Ishikawa (cell line): ENCODE results near the gene DHRS7.

Experiments used
- CEBPB ChIP-seq: IDR thresholded peaks from 2 replicates; pipeline ENCODE4 v1.6.1; 2012
- CREB1 ChIP-seq: IDR thresholded peaks from 2 replicates; pipeline ENCODE4 v1.6.1; 2012; ENCODE audit warnings: low read depth
- EGR1 ChIP-seq: IDR thresholded peaks from 2 replicates; pipeline ENCODE4 v1.6.1; 2012
- EP300 ChIP-seq: IDR thresholded peaks from 2 replicates; pipeline ENCODE4 v1.6.1; 2012; ENCODE audit warnings: borderline replicate concordance
- FOXM1 ChIP-seq: IDR thresholded peaks from 2 replicates; pipeline ENCODE4 v1.6.1; 2012; ENCODE audit warnings: low read depth, borderline replicate concordance
- MAX ChIP-seq: IDR thresholded peaks from 2 replicates; pipeline ENCODE4 v1.6.1; 2012
- NFIC ChIP-seq: IDR thresholded peaks from 2 replicates; pipeline ENCODE4 v1.6.1; 2012
- RAD21 ChIP-seq: IDR thresholded peaks from 2 replicates; pipeline ENCODE4 v1.6.1; 2012; ENCODE audit warnings: low read depth
- REST ChIP-seq: IDR thresholded peaks from 2 replicates; pipeline ENCODE4 v1.6.1; 2012; ENCODE audit warnings: low read depth, mild to moderate bottlenecking
- TAF1 ChIP-seq: IDR thresholded peaks from 2 replicates; pipeline ENCODE4 v1.6.1; 2012; ENCODE audit warnings: low read depth, mild to moderate bottlenecking
- TCF12 ChIP-seq: IDR thresholded peaks from 2 replicates; pipeline ENCODE4 v1.6.1; 2012; ENCODE audit warnings: low read depth
- TEAD4 ChIP-seq: IDR thresholded peaks from 2 replicates; pipeline ENCODE4 v1.6.1; 2012
- USF1 ChIP-seq: IDR thresholded peaks from 2 replicates; pipeline ENCODE4 v1.6.1; 2012
- YY1 ChIP-seq: IDR thresholded peaks from 2 replicates; pipeline ENCODE4 v1.6.1; 2012; ENCODE audit warnings: low read depth
- ZBTB7A ChIP-seq: IDR thresholded peaks from 2 replicates; pipeline ENCODE4 v1.6.1; 2012; ENCODE audit warnings: low read depth

The DHRS7 gene

GRCh38 chr14:60133487-60133886 is 31.7 kb downstream of the DHRS7 start:
- TF ChIP-seq USF1, result no peak
- TF ChIP-seq FOXM1, result no peak
- TF ChIP-seq MAX, result no peak
- no peak for TF ChIP-seq TAF1
- TF ChIP-seq EP300, result no peak
- no peak for TF ChIP-seq TEAD4
- no peak for TF ChIP-seq ZBTB7A
- no peak for TF ChIP-seq REST
- TF ChIP-seq NFIC, result no peak
- TF ChIP-seq TCF12, result no peak
- TF ChIP-seq YY1, result no peak
- TF ChIP-seq CREB1, result no peak
- no peak for TF ChIP-seq RAD21
- no peak for TF ChIP-seq CEBPB
- no peak for TF ChIP-seq EGR1

GRCh38 chr14:60125918-60126317 is 39.3 kb downstream of the DHRS7 start:
- no peak for TF ChIP-seq TAF1
- TF ChIP-seq CEBPB, result no peak
- TF ChIP-seq EGR1, result no peak
- no peak for TF ChIP-seq EP300
- TF ChIP-seq TCF12, result no peak
- no peak for TF ChIP-seq FOXM1
- no peak for TF ChIP-seq CREB1
- no peak for TF ChIP-seq REST
- no peak for TF ChIP-seq MAX
- TF ChIP-seq TEAD4, result no peak
- no peak for TF ChIP-seq YY1
- no peak for TF ChIP-seq NFIC
- TF ChIP-seq RAD21, result no peak
- no peak for TF ChIP-seq USF1

- TF ChIP-seq REST (no peak), EP300 (no peak), EGR1 (no peak), TCF12 (no peak), CEBPB (no peak), YY1 (no peak), NFIC (no peak), USF1 (no peak), MAX (no peak), RAD21 (no peak), CREB1 (no peak), TEAD4 (no peak), ZBTB7A (no peak), TAF1 (no peak), FOXM1 (no peak)
Measured at GRCh38 chr14:60116181-60116580, 49.0 kb downstream of the DHRS7 start.

- TF ChIP-seq YY1 (no peak), CREB1 (no peak), REST (no peak), TCF12 (no peak), RAD21 (no peak), EGR1 (no peak), EP300 (no peak), FOXM1 (no peak), TEAD4 (no peak), CEBPB (no peak), NFIC (no peak), MAX (no peak), USF1 (no peak), TAF1 (no peak), ZBTB7A (no peak)
Measured at GRCh38 chr14:60114881-60115280, 50.3 kb downstream of the DHRS7 start.
